Activated CD4-positive, alpha-beta T cell treated with anti-CD3 and anti-CD28 coated beads, Interleukin-2, amount 50 U/mL, for 16 hours (primary cell): ENCODE data around the gene BMPR1A.

Experiments used
- DNase-seq: peaks from one replicate; pipeline ENCODE4 v3.0.0-alpha.2; 2020

BMPR1A gene

DNA sequence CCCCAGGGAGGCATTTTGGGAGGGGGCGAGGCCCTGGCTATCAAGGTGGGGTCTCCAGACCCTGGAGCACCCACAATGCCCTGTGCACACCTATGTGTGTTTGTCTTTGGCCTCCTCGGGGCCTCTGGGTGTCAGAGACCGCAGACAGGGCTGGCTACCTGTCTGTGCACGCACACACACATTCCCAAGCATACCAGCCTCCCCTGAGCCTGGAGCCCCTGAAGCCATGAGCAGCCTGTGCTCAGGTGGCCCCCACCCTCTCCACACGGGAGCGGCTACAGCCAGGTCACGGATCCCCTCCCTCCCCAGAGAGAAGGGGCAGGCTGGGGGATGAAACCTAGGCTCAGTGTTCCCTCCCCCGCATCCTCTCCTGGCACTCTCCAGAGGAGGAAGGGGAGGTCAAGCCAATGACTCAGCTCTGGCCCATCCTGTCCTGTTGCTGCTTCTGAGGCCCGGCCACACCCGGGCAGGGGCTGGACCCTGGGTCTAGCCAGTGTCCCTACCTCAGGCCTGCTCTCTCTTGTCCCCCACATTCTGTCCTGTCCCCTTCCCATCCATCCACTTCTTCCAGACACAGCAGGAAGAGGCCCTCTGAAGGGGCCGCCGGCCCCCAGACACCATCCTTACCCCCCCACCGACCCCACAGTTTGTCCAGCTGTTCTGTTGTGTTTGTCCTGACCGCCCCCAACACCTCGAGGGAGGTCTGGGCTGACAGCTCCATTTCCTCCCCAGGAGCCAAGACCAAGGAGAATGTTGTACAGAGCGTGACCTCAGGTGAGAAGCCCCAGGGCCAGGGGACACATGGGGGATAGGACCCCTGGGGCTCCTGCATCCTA is 202.7 kb downstream of the BMPR1A start:
- DNase-seq = no peak

DNA sequence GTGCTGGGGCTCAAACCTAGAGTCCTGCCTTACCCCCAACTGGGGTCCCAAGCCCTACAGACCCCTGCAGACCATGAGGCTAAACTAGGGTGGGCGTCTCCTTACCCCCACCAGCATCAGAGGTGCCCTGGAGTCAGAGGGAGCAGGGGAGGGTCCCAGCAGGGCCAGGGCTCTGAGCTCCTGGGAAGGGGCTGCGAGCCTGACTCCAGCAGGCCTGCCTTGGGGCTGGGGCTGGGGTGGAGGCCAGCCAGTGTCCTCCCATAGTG is 203.3 kb downstream of the BMPR1A start:
- DNase-seq = no peak

DNA sequence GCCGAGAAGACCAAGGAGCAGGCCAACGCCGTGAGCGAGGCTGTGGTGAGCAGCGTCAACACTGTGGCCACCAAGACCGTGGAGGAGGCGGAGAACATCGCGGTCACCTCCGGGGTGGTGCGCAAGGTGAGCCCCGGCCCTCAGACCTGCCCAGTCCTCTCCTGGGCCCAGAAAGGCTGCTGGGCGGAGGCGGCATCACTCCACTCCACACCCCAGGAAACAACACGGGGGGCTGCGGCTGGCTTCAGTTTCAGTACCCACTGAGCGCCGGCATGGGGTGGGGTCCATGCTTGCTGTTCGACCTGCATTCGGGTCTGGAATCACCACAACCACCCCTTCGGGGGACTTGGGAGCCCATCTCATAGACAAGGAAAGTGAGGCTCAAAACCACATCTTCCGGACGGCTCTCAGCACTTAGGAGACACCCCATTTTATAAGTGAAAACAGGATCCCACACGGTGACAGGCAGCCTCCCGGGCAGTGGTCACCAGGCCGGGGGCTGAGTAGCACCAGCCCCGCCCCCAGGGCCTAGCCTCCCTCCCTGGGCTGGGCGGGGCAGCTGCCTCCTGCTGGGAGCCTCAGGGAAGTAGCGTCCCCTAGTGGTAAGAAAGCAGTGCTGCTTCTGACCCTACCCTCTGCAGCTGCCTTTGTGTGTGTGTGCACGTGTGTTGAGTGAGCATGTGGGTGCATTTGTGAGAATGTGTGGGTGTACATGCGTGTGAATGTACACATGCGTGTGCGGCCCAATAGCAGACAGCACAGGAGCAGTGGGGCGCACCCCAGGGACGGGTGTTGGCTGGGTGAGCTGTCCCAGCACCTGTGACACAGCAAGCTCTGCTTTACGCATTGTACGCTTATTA is 203.8 kb downstream of the BMPR1A start:
- peak; percentile 73 for DNase-seq

DNA sequence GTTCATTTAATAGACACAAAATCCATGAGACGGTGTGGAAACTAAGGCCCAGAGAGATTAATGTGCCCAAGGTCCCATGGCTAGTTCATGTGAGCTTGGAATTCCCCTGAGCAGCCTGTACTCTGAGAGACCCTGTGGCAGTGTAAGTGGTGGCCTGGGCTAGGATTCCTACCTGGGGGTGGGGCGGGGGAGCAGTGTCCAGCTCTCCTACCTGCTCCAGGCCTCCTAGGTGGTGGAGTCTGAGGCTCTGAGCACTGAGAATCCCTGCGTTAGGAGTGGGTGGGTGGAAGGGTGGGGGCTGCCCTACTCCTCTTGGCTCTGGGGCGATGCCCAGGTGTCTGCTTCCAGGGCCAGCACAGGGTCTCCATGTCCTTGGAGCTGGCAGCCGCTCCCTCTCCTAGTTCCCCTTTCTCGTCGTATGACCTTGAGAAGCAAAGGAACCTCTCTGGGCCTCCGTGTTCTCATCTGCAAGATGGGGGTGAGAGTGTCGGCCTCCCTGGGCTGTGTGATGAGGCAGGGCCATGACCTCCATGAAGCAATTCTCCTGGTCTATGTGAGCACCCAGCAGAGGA is 204.5 kb downstream of the BMPR1A start:
- DNase-seq = no peak

DNA sequence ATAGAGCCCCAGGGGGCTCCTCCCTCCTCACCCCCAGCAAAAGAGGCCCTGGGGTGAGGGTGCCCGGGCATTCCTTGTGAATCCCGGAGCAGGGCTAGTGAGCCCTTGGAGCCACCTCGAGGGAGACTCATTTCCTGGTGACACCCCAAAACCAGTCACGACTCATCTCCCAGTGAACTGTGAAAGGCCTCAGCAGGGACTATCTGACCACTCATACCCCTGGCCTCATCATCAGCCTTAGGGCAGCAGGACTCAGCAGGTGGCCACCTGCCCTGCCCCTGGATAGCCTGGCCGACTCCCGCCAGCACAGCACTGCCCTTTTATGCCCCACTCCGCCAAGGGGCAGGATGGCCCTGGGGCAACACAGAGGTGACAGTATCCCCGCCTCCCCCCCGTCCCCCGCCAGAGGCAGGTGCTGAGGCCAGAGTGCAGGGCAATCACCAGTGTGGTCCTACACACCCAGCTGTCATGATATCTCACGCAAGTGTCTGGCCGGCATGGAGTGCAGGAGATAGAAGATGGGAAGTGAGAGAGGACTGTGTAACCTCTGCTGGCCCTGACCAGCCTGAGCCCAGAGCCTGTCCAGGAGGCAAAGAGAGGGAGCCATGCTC is 205.2 kb downstream of the BMPR1A start:
- no peak for DNase-seq

DNA sequence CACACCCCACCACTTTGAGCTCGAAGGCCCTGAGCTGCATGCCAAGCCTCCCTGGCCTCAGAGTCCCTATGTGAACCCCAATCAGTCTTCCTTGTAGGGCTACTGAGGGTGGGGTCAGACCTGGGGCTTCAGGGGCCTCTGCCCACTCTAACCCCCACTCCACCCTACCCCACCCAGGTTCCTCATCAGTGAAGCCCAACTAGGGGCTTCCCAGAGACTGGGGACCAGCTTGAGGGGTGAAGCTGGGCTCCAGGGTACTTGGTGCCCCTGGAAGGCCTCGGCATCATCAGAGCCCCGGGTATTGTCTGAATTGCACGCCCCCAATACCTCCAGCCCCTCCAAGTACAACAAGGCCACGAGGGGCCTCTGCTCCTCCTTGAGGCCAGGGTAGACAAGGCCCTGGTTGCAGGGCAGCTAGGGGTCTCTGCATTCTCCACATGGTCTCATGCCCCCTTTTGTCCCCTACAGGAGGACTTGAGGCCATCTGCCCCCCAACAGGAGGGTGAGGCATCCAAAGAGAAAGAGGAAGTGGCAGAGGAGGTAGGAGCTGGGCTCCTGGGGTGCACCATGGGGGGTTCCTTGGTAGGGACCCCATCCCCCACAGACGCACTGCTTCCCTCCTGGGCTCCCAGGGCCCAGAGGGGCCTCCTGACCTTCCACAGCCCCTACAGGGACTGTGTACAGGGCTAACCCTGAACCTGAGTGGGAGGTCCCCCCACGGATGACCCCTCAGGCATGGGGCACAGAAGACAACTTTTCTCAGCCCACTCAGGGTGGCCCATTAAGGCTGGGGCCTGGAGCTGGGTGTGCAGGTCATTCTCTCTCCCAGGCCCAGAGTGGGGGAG is 205.9 kb downstream of the BMPR1A start:
- no peak for DNase-seq

DNA sequence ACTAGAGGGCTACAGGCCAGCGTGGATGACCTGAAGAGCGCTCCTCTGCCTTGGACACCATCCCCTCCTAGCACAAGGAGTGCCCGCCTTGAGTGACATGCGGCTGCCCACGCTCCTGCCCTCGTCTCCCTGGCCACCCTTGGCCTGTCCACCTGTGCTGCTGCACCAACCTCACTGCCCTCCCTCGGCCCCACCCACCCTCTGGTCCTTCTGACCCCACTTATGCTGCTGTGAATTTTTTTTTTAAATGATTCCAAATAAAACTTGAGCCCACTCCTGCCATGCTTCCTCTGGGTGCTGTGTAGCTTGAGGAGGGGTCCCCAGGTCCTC is 206.5 kb downstream of the BMPR1A start:
- DNase-seq = no peak

DNA sequence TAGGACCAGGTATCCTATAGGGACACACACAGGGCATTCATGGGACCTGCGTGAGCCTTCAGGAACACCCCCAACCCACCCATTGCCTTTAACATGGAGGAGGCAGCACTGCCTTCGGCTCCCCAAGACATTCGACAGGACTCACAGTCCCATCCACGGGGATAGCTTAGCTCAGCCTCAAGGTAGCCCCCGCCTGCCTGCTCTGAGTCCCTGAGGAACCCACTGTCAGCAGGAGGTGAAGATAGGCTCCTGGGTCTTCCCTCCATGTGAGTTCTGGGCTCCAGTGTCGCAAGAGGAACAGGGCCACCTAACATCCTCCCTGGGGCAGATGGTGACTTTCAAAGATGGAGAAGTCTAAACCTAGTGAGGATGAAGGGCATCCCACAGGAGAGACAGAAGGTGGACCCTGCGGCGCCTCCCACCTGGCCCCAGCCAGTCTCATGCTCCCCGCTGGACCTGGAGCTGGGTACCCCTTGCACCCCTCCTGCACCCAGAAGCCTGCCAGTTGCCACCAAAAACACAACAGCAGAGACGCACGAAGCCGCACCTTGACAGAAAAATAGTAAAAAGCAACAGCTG is 207.0 kb downstream of the BMPR1A start:
- no peak for DNase-seq

DNA sequence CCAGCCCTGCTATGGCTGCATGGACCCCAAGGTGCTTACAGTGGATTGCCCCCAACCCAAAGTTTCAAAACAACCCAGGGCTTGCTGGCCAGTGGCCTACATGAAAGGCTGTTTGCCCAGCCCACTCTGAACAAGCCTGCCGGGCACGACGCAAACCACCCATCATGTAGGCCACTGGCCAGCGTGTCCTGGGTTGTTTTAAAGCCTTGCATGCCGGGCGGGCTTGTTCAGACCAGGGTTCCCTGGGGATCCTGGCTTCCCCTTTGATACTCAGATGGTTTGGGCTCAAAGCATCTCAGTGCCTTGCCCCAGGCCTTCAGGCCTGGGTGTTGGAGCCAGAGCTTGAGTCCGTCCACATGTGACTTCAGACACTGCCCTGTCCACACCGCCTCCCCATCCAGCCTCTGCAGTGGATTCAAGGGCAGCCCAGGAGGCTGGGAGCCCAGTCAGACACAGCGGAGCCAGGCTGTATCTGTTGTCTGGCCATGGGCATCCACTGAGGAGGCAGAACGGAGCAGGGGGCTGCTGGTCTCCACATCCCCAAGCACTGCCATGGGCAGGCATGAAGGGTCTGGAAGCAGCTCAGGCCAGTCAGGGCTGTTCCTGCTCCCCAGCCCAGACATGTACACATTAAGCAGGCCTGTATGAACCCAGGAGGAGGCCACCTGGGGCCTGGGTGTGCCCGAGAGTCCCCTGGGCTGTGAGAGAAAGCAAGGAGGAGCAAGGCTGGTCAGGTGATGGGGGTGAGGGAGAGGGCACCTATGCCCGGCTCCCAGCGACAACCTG is 207.8 kb downstream of the BMPR1A start:
- DNase-seq = no peak

DNA sequence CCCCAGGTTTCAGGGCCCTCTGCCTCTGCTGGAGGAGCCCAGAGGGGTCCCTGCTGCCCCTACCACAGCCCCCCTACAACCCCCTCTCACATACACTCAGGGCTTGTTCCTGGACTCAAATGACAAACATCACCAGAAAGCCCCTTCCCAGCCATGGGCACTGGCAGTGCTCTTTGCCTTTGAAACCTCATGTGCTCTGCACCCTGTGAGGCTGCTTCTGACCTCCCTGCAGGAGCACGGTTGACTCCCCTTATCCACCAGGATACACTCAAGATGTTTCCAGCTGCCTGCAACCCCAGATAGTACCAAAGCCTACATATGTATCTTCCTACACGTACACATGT is 208.4 kb downstream of the BMPR1A start:
- DNase-seq = no peak

DNA sequence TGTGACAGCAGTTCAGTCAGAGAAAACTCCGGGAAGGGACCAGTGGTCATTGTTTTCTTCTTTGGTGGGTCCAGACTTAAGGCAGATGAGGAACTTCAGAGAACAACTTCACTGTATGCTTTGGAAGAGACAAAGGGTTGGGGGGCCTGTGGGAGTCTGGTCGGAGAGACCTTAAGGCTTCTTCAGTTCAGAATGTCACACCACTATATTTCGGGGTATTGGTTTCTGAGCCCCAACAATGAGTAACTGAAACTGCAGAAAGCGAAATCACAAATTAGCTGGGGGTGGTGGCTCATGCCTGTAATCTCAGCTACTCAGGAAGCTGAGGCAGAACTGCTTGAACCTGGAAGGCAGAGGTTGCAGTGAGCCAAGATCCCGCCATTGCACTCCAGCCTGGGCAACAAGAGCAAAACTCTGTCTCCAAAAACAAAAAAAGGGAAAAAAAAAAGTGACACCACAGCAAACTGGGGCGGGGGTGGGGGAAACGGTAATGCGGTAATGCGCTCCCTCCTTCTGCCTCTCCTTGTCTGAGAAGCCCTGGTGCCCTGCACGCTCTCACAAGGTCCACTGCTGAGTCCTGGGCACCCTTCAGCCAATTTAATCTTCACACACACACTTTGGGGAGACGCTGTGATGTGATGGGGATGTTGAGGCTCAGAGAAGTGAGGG is 209.7 kb downstream of the BMPR1A start:
- peak; percentile 30 for DNase-seq

DNA sequence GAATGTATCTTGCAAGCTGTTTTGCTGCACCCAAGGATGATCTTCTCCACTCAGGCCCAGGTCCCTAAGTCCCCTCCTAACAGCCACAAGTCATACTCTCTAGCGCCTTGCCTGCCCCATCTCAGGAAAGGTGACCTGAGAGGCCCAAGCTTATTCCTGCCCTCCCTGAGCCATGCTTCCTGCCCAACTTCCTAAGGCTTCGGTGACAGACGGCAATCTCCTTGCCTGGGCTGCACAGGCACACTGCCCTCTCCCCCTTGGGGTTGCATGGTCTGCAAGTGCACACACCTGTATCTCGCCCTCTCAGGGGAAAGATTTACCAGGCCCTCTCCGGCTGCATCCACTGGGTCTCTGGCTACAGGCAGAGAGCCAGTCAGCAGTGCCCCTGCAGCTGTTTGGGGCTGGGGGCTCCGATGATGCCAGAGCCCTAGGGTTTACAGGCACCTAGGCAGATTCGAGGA is 211.1 kb downstream of the BMPR1A start:
- no peak for DNase-seq

DNA sequence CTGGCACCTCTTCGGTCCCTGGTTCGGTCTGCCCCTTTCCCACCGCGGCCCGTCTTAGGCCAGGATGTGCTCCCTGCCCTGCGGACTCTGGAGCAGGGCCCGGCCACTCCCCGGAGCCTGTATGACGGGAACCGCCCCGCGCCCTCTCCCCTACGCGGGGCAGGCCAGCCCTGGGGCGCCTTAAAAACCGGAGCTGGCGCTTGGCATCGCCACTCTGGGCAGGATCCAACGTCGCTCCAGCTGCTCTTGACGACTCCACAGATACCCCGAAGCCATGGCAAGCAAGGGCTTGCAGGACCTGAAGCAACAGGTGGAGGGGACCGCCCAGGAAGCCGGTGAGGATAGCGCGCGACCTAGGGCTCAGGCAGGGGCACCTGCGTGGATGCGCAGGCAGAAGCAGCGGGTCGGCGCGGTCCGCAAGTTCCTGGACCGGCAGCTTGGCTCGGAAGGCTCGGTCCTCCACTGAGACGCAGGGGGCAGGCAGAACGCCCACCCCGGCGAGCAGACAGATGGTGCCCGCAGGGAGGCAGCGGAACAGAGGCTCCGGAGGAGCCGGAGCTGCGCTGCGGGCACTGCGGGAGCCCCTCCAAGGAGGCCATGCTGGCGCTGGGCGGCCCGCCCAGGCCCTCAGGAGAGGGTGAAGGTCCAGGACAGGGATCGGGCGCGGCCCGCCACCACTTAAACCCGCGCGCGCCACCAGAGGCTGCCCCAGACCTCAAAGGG is 212.0 kb downstream of the BMPR1A start, which contains the start of gene ADIRF:
Gene ADIRF (plus strand): TSS at position 212 of the 723 bp plus-strand sequence. CDS start 63 bp downstream, at position 275.
- DNase-seq = no peak

DNA sequence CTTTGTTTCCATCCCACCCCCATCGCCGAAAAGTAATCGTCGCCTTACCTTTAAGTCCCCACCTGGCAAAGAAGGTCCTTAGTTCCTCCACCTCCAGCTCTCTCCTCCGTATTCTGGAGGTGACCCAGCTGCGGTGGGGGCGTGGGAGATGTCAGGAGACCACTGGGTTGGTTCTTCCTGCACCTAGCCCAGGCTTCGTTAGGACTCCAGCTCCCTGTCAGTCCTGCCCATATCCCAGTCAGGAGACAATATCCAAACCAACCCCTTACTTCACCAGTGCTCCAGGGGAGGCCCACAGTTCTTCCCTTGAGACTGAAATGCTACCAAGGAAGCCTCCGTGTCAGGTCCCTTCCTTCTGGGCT is 212.6 kb downstream of the BMPR1A start:
- DNase-seq = no peak

DNA sequence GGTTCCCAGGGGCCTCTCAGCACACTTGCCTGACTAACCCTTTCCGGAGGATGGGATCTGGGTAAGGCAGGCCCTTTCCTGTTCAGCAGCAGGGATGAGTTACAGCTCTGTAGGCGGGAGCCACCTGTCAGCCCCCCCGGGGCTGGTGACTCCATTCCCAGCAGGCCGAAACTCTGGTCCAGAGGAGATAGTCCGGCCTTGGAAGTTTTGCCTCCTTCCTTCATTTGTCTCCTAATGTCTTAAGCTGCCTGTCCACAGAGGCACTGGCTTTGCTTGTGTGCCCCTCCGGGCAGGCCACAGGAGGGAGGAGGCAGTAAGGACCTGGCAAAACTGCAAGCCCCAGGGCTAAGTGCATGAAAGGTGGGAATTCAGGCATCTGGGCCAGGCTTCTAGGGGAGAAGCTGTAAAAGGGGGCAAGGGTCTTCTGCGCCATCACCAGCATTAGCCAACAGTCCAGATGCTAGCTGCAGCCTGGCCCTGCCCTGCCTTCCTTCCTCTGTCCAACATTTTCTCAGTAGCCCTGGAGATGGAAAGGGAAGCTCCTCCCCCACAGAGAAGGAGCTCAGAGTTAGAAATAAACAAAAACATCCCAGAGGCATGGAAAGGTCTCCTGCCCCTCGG is 213.1 kb downstream of the BMPR1A start:
- DNase-seq = no peak

DNA sequence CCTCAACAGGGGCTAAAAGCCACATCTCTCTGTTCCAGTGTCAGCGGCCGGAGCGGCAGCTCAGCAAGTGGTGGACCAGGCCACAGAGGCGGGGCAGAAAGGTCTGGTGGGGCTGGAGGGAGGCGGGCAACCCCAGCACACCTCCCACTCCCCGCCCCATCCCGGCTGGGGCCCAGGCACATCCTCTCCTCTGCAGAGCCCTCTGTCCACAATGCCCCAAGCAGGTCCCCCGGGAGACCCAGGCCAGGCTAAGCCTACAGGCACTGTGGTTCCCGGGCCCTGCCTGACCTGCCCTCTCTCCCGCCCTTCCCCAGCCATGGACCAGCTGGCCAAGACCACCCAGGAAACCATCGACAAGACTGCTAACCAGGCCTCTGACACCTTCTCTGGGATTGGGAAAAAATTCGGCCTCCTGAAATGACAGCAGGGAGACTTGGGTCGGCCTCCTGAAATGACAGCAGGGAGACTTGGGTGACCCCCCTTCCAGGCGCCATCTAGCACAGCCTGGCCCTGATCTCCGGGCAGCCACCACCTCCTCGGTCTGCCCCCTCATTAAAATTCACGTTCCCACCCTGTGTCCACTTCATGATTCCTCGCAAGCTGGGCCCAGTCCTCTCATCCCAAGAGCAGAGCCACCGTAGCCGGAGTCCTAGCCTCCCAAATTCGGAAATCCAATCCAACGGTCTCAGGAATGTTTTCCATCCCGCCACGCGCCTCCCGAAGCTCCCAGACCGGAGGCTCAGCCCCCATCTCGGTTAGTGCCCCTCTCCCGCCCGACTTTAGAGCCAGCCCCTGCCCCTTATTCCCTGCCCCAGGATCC is 214.0 kb downstream of the BMPR1A start:
- no peak for DNase-seq

DNA sequence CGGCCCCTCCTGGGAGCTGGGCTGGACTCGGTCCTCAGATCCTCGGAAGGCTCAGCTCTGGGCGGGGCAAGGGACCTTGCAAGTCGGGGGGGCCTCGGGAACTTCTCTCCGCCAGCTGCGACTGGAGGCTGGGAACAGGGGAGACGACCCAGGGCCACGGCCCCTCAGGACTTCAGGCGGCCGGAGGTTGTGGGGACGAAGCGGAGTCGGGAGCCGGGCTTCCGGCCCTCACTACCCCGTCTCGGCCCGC is 214.5 kb downstream of the BMPR1A start:
- DNase-seq = no peak

DNA sequence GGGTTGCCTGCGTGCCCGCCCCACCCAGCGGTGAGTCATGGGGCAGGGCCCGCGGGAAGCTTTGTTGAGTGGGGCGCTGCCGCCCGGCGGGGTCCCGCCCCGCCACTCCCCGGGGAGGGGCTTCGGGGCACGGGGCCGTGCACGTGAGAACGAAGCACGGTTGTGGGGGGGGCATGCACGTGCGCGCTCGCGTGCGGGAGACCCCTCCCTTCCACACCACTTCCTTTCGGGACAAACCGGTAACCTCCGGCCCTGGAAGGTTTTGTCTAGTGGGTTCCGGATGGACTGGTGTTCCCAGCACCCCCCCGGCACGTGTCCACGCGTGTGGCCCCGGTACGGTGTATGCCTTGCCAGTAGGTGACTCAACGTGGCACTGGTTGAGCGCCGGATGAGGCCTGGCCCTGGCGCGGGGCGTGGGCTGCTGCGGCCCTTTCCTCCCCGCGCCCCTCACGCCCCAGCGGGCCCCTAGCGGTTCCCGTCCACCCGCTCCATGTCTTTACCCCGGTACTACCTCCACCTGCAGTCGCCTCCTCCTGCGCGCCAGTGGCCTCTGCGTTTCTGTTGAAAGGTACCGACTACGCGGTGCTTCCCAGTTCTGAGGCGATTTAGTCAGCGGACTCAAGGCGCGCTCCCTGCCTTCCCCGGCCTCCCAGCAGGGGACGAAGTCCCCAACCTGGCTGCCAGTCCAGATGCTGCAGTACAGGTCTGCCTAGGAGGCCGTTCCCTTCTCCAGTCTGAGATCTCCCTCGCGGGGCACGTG is 215.0 kb downstream of the BMPR1A start:
- peak; percentile 85 for DNase-seq
